IPS-18a (cell line): ENCODE data around the gene NDUFB3.
"Not testable (repeated sequence)": the region's sequence is repeated elsewhere in the genome, so short reads cannot be mapped to it uniquely, and the experiment has no call there.

Source experiments
- H3K27ac ChIP-seq: one replicate; pipeline ENCODE4 v1.5.1; 2013; ENCODE audit warnings: low read length
- H3K27me3 ChIP-seq: one replicate; pipeline ENCODE4 v1.6.1; 2013; ENCODE audit warnings: mild to moderate bottlenecking, low read length; ENCODE audit not compliant: control insufficient read depth, insufficient read depth
- H3K36me3 ChIP-seq: one replicate; pipeline ENCODE4 v1.6.1; 2013; ENCODE audit warnings: low read depth, low read length; ENCODE audit not compliant: control insufficient read depth
- H3K4me1 ChIP-seq: one replicate; pipeline ENCODE4 v1.6.1; 2013; ENCODE audit warnings: low read depth, low read length; ENCODE audit not compliant: control insufficient read depth
- H3K4me3 ChIP-seq: one replicate; pipeline ENCODE4 v1.5.1; 2013; ENCODE audit warnings: low read length
- H3K9ac ChIP-seq: one replicate; pipeline ENCODE4 v1.6.1; 2013; ENCODE audit warnings: mild to moderate bottlenecking, low read length, moderate library complexity
- H3K9me3 ChIP-seq: one replicate; pipeline ENCODE4 v1.6.1; 2013; ENCODE audit warnings: low read depth, low read length; ENCODE audit not compliant: control insufficient read depth

Gene NDUFB3

GRCh38 chr2:201057715-201058248 is 14.0 kb upstream of the NDUFB3 start:
- no peaks in the 10 kb centered on the region for H3K4me1 ChIP-seq
- H3K4me3 ChIP-seq = no peak overlapping the region
- no peak overlapping the region for H3K27ac ChIP-seq
- H3K9ac ChIP-seq = no peak overlapping the region
- H3K36me3 ChIP-seq = no peaks in the 10 kb centered on the region
- H3K27me3 ChIP-seq = no peaks in the 10 kb centered on the region
- no peaks in the 10 kb centered on the region for H3K9me3 ChIP-seq

- Histone ChIP-seq H3K27ac (no peak overlapping the region), H3K4me3 (no peak overlapping the region), H3K4me1 (no peaks in the 10 kb centered on the region), H3K36me3 (no peaks in the 10 kb centered on the region), H3K9me3 (no peaks in the 10 kb centered on the region), H3K27me3 (no peaks in the 10 kb centered on the region), H3K9ac (no peak overlapping the region)
Measured at GRCh38 chr2:201058914-201059313, 12.9 kb upstream of the NDUFB3 start.

GRCh38 chr2:201059961-201060755 is 11.6 kb upstream of the NDUFB3 start:
- no peak overlapping the region for H3K27ac ChIP-seq
- no peak overlapping the region for H3K4me3 ChIP-seq
- no peak overlapping the region for H3K9ac ChIP-seq
- H3K36me3 ChIP-seq = no peaks in the 10 kb centered on the region
- H3K9me3 ChIP-seq = no peaks in the 10 kb centered on the region
- no peaks in the 10 kb centered on the region for H3K4me1 ChIP-seq
- no peaks in the 10 kb centered on the region for H3K27me3 ChIP-seq

- not testable (repeated sequence) for H3K27me3 ChIP-seq, H3K9ac ChIP-seq, H3K27ac ChIP-seq, H3K36me3 ChIP-seq, H3K9me3 ChIP-seq, H3K4me3 ChIP-seq, H3K4me1 ChIP-seq
Measured at GRCh38 chr2:201063516-201063915, 8.3 kb upstream of the NDUFB3 start.

- H3K36me3 ChIP-seq = no peaks in the 10 kb centered on the region
- no peaks in the 10 kb centered on the region for H3K27me3 ChIP-seq
- no peaks in the 10 kb centered on the region for H3K9me3 ChIP-seq
- H3K4me1 ChIP-seq = no peaks in the 10 kb centered on the region
- no peak overlapping the region for H3K27ac ChIP-seq
- H3K4me3 ChIP-seq = no peak overlapping the region
- H3K9ac ChIP-seq = no peak overlapping the region
Measured at GRCh38 chr2:201064797-201065329, 6.9 kb upstream of the NDUFB3 start.

GRCh38 chr2:201070948-201071478 is 788 bp upstream of the NDUFB3 start:
- Histone ChIP-seq H3K9ac (peak overlapping the region; percentile 90), H3K4me3 (peak overlapping the region; percentile 84), H3K36me3 (no peaks in the 10 kb centered on the region), H3K9me3 (no peaks in the 10 kb centered on the region), H3K27ac (no peak overlapping the region), H3K27me3 (no peaks in the 10 kb centered on the region), H3K4me1 (peaks cover 5% of the 10 kb centered on the region)

- Histone ChIP-seq H3K27ac (peak overlapping the region; percentile 98), H3K36me3 (no peaks in the 10 kb centered on the region), H3K27me3 (no peaks in the 10 kb centered on the region), H3K9ac (peak overlapping the region; percentile 90), H3K9me3 (no peaks in the 10 kb centered on the region), H3K4me3 (peak overlapping the region; percentile 84), H3K4me1 (peaks cover 5% of the 10 kb centered on the region)
Measured at GRCh38 chr2:201072201-201072530, 365 bp downstream of the NDUFB3 start.

GRCh38 chr2:201073071-201073470 is 1.3 kb downstream of the NDUFB3 start:
- Histone ChIP-seq H3K36me3 (no peaks in the 10 kb centered on the region), H3K9ac (peak overlapping the region; percentile 90), H3K4me1 (peaks cover 5% of the 10 kb centered on the region), H3K27ac (no peak overlapping the region), H3K9me3 (no peaks in the 10 kb centered on the region), H3K4me3 (peak overlapping the region; percentile 84), H3K27me3 (no peaks in the 10 kb centered on the region)

GRCh38 chr2:201074996-201075395 is 3.2 kb downstream of the NDUFB3 start:
- Histone ChIP-seq H3K9ac (no peak overlapping the region), H3K9me3 (no peaks in the 10 kb centered on the region), H3K36me3 (no peaks in the 10 kb centered on the region), H3K27ac (no peak overlapping the region), H3K27me3 (no peaks in the 10 kb centered on the region), H3K4me1 (peaks cover 5% of the 10 kb centered on the region), H3K4me3 (no peak overlapping the region)

- Histone ChIP-seq H3K27me3 (no peaks in the 10 kb centered on the region), H3K4me1 (no peaks in the 10 kb centered on the region), H3K9ac (no peak overlapping the region), H3K27ac (no peak overlapping the region), H3K36me3 (no peaks in the 10 kb centered on the region), H3K4me3 (no peak overlapping the region), H3K9me3 (no peaks in the 10 kb centered on the region)
Measured at GRCh38 chr2:201084863-201085262, 13.1 kb downstream of the NDUFB3 start.

- no peak overlapping the region for H3K27ac ChIP-seq
- H3K4me1 ChIP-seq = no peaks in the 10 kb centered on the region
- H3K36me3 ChIP-seq = no peaks in the 10 kb centered on the region
- no peaks in the 10 kb centered on the region for H3K27me3 ChIP-seq
- no peaks in the 10 kb centered on the region for H3K9me3 ChIP-seq
- no peak overlapping the region for H3K9ac ChIP-seq
- no peak overlapping the region for H3K4me3 ChIP-seq
Measured at GRCh38 chr2:201090574-201090973, 18.8 kb downstream of the NDUFB3 start.

GRCh38 chr2:201093573-201093972 is 21.8 kb downstream of the NDUFB3 start:
- Histone ChIP-seq H3K9me3 (no peaks in the 10 kb centered on the region), H3K36me3 (no peaks in the 10 kb centered on the region)

More at GRCh38 chr2:201093573-201093972, 21.8 kb downstream of the NDUFB3 start:
- H3K27ac ChIP-seq = no peak overlapping the region
- no peaks in the 10 kb centered on the region for H3K4me1 ChIP-seq
- H3K9ac ChIP-seq = no peak overlapping the region
- H3K27me3 ChIP-seq = no peaks in the 10 kb centered on the region
- no peak overlapping the region for H3K4me3 ChIP-seq
